Osteoblast (primary cell): ENCODE measurements around the gene CUEDC1. TPM values are rescaled to one million over a fixed set of nuclear protein-coding genes. Genes with fewer than 3 reads are reported as not detected.

Experiments
- DNase-seq: peaks from one replicate; pipeline ENCODE4 v3.0.0; 2011; ENCODE audit warnings: low spot score, mixed read lengths; ENCODE audit not compliant: insufficient read length; ENCODE audit errors: missing footprints
- H2AFZ ChIP-seq: 2 replicates; pipeline ENCODE4 v1.6.0; 2011; ENCODE audit warnings: mild to moderate bottlenecking, low read length
- H3K27ac ChIP-seq: 2 replicates; pipeline ENCODE4 v1.5.1; 2011; ENCODE audit warnings: mild to moderate bottlenecking, low read depth, low read length, moderate library complexity
- H3K27me3 ChIP-seq: 2 replicates; pipeline ENCODE4 v1.6.0; 2012; ENCODE audit warnings: mild to moderate bottlenecking, control low read depth, inconsistent platforms, low read length, moderate library complexity; ENCODE audit not compliant: insufficient read depth
- H3K36me3 ChIP-seq: 2 replicates; pipeline ENCODE4 v1.5.1; 2011; ENCODE audit warnings: mild to moderate bottlenecking, low read length, control low read depth, moderate library complexity; ENCODE audit not compliant: insufficient read depth
- H3K4me1 ChIP-seq: 2 replicates; pipeline ENCODE4 v1.5.1; 2011; ENCODE audit warnings: mild to moderate bottlenecking, low read length, control low read depth, moderate library complexity; ENCODE audit not compliant: insufficient read depth
- H3K4me2 ChIP-seq: 2 replicates; pipeline ENCODE4 v1.6.0; 2011; ENCODE audit warnings: mild to moderate bottlenecking, low read length; ENCODE audit not compliant: insufficient read depth
- H3K4me3 ChIP-seq: fragments of 200-600 bp; sonication (generic); 3 replicates; pipeline ENCODE4 v1.5.1; 2012; ENCODE audit warnings: mild to moderate bottlenecking, low read length, inconsistent platforms; ENCODE audit not compliant: insufficient read depth
- H3K79me2 ChIP-seq: 2 replicates; pipeline ENCODE4 v1.6.0; 2012; ENCODE audit warnings: mild to moderate bottlenecking, low read length, control low read depth, inconsistent platforms; ENCODE audit not compliant: insufficient read depth
- H3K9me3 ChIP-seq: 2 replicates; pipeline ENCODE4 v1.5.1; 2011; ENCODE audit warnings: low read depth, low read length, control low read depth
- H4K20me1 ChIP-seq: 2 replicates; pipeline ENCODE4 v1.6.0; 2012; ENCODE audit warnings: mild to moderate bottlenecking, low read length, control low read depth; ENCODE audit not compliant: insufficient read depth
- total RNA-seq: library from RNA; depleted of rRNA; stranded (reverse); fragments of >200 nt; gene quantifications from 2 replicates; pipeline ENCODE4 v1.2.3, GENCODE V29; 2012
- TF ChIP-seq, protein P1 (sequence below): IDR thresholded peaks from 2 replicates; pipeline ENCODE4 v1.5.1; 2011; ENCODE audit warnings: mild to moderate bottlenecking, low read depth, low read length, moderate library complexity; ENCODE audit errors: extremely low read depth

Gene CUEDC1
- total RNA-seq, 1 donor, result 21.0 TPM

DNA sequence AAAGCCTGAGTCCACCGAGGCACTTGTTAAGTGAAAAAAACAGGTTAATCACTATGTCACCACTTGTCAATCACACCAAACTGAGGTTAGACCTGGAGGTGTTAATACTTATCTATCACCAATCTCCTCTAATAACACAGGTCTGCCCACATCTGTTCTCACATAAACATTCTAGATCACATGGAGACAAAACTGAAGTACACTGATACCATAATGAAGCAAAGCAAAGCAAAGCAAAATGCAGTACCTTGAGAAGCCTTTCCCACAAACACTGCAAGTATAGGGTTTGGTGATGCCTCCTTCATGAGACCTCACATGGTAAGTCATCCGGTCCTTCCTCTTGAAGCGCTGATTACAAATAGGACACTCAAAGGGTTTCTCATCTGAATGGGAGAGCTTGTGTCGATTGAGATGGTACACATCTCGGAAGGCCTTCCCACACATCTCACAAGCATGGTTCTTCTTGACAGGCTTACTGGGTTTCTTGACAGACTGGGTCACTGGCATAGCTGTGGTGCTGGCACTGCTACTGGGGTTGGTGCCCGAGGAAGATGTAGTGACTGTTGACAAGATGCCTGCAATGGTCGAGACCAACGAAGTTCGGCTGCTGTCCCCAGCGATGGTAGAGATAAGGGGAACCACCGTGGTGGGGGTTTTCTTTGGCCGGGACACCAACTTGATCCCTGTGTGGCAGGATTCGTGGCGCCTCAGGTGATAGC, 27.4 kb upstream of the CUEDC1 start:
- H4K20me1 ChIP-seq, result peaks cover 34% of the 10 kb centered on the region
- no peak overlapping the region for H3K27ac ChIP-seq
- no peaks in the 10 kb centered on the region for H3K27me3 ChIP-seq
- H2AFZ ChIP-seq, result no peak overlapping the region
- TF ChIP-seq, protein P1, sequence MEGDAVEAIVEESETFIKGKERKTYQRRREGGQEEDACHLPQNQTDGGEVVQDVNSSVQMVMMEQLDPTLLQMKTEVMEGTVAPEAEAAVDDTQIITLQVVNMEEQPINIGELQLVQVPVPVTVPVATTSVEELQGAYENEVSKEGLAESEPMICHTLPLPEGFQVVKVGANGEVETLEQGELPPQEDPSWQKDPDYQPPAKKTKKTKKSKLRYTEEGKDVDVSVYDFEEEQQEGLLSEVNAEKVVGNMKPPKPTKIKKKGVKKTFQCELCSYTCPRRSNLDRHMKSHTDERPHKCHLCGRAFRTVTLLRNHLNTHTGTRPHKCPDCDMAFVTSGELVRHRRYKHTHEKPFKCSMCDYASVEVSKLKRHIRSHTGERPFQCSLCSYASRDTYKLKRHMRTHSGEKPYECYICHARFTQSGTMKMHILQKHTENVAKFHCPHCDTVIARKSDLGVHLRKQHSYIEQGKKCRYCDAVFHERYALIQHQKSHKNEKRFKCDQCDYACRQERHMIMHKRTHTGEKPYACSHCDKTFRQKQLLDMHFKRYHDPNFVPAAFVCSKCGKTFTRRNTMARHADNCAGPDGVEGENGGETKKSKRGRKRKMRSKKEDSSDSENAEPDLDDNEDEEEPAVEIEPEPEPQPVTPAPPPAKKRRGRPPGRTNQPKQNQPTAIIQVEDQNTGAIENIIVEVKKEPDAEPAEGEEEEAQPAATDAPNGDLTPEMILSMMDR, result no peak
- H3K4me1 ChIP-seq, result peaks cover 37% of the 10 kb centered on the region
- peaks cover 74% of the 10 kb centered on the region for H3K79me2 ChIP-seq
- peaks cover 51% of the 10 kb centered on the region for H3K36me3 ChIP-seq
- no peak overlapping the region for H3K4me3 ChIP-seq
- H3K9me3 ChIP-seq, result no peaks in the 10 kb centered on the region
- no peak overlapping the region for H3K4me2 ChIP-seq
- no peak for DNase-seq

DNA sequence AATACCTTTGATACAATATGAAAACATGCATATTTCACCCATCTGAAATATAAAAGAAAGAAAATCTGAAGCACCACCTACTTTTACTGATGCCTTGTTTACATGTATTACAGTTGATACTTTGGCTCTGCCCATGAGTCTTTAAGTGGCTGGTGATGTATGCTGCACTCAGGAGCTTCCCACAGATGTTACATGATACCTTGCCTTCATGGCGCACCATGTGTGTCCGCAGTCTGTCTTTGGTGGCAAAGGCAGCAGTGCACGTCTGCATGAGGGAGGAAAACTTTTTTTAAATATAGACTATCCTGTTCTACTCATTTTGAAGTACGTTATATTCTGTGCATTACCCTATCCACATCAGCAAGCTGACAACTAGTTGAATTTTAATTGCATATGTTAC, 25.3 kb upstream of the CUEDC1 start:
- peaks cover 31% of the 10 kb centered on the region for H4K20me1 ChIP-seq
- peaks cover 70% of the 10 kb centered on the region for H3K79me2 ChIP-seq

DNA sequence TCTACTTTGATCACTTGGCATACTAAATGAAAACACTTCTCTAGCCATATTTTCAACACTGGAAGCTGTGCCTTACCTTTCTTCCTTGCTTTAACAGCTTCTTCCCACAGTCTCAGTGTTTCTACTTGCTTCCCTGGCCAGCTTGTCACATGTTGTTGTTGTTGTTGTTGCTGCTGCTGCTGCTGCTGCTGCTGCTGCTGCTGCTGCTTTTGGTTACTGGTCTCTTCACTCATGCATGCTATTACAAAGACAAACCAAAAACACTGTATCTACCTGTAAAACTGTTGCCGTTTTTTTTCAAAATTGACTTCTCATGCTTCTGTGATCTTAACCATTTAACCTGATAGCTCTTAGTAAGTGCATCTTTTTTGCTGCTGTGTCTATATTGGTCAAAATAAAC, 23.9 kb upstream of the CUEDC1 start:
- H3K79me2 ChIP-seq, result peaks cover 55% of the 10 kb centered on the region
- TF ChIP-seq, protein P1, result no peak

More for the DNA sequence above, 25.3 kb upstream of the CUEDC1 start:
- H3K4me2 ChIP-seq, result no peak overlapping the region
- peaks cover 63% of the 10 kb centered on the region for H3K36me3 ChIP-seq
- TF ChIP-seq, protein P1, result no peak
- H3K27ac ChIP-seq, result no peak overlapping the region
- DNase-seq, result no peak
- H3K4me1 ChIP-seq, result peaks cover 25% of the 10 kb centered on the region
- H3K4me3 ChIP-seq, result no peak overlapping the region
- H3K27me3 ChIP-seq, result no peaks in the 10 kb centered on the region
- H3K9me3 ChIP-seq, result no peaks in the 10 kb centered on the region
- no peak overlapping the region for H2AFZ ChIP-seq

DNA sequence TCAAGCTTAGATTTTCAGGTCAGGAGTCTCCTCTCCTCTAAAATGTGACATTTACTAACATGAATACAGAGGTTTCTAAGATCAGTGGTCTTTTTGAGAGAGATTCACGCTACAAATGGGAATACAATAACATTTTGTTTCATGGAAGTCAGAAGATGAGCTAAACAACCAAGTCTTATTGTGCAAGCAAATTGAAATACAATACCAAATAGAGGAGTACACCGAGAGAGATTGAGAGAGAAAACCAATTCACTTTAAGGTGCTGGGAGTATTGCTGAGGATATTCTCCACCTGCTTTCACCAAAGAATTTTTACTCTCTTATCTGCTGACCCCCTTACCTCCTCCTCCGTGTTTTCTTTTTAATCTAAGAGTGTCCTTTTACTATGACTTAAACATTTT, 21.4 kb upstream of the CUEDC1 start:
- H4K20me1 ChIP-seq, result no peaks in the 10 kb centered on the region

More for the DNA sequence above, 23.9 kb upstream of the CUEDC1 start:
- Histone ChIP-seq H3K27ac (no peak overlapping the region), H3K36me3 (peaks cover 71% of the 10 kb centered on the region), H3K27me3 (no peaks in the 10 kb centered on the region), H2AFZ (no peak overlapping the region), H3K9me3 (no peaks in the 10 kb centered on the region), H3K4me2 (no peak overlapping the region), H3K4me3 (no peak overlapping the region), H4K20me1 (peaks cover 22% of the 10 kb centered on the region), H3K4me1 (peaks cover 17% of the 10 kb centered on the region)
- DNase-seq, result no peak

More for the DNA sequence above, 21.4 kb upstream of the CUEDC1 start:
- Histone ChIP-seq H3K27me3 (no peaks in the 10 kb centered on the region), H3K4me1 (peaks cover 6% of the 10 kb centered on the region), H3K9me3 (no peaks in the 10 kb centered on the region), H3K79me2 (peaks cover 30% of the 10 kb centered on the region), H3K4me2 (no peak overlapping the region), H3K36me3 (peaks cover 61% of the 10 kb centered on the region), H2AFZ (no peak overlapping the region), H3K4me3 (no peak overlapping the region), H3K27ac (no peak overlapping the region)
- TF ChIP-seq, protein P1, result no peak
- DNase-seq, result no peak
